Ovary (tissue), 3 donors: ENCODE data around the gene DCTD.

Experiments
- CTCF ChIP-seq, 3 donors: fragments of 450-650 bp in 2 of 3; fragments of 200-600 bp in 1 of 3; IDR thresholded peaks; one replicate each; pipeline versions ENCODE4 v1.5.1 to v1.8.0; 2016 to 2022; ENCODE audit warnings: antibody characterized with exemption in 3 of 3, mild to moderate bottlenecking in 1 of 3
- EP300 ChIP-seq: sonication (generic); formaldehyde crosslinking; IDR thresholded peaks from one replicate; pipeline ENCODE4 v1.6.1; 2017; ENCODE audit warnings: antibody characterized with exemption
- POLR2A ChIP-seq: fragments of 450-650 bp; IDR thresholded peaks from one replicate; pipeline ENCODE4 v1.6.1; 2017; ENCODE audit warnings: antibody characterized with exemption, mild to moderate bottlenecking, moderate library complexity
- donor health status: DM: no; HTN: no; CAD: no.

DNA sequence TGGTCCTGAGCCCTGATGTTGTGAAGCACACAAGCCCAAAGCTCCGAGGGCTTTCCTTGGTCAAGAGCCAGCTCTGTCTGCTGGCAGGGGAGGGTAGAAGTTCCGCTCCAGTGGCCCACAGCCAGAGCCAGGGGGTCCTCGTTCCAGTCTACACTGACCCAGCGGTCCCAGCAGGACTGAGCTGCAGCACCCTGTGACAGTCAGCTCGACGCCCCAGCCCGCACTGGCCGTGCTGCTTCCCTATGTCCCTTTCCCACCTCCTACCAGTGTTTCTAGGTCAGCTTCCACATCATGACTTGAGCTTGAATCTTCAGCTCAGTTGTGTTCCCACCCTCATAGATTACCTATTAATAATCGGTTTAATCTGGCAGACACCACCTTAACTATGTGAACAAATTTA is 22.5 kb upstream of the DCTD start:
- TF ChIP-seq CTCF (IDR thresholded peaks at IDR 0.05), result no peak
- TF ChIP-seq POLR2A, result no peak
- no peak for TF ChIP-seq EP300
